GM23338 (cell line): ENCODE data around the gene SLC9A2.

Experiments used
- CREB1 ChIP-seq: fragments of 250-450 bp; sonication (Bioruptor Pico); IDR thresholded peaks from 2 replicates; pipeline ENCODE4 v1.5.0; 2020; ENCODE audit warnings: low read depth, mild to moderate bottlenecking, moderate library complexity
- CTCF ChIP-seq, 2 experiments: fragments of 200-600 bp in 1 of 2; sonication (generic) in 1 of 2; conservative IDR thresholded peaks; 2 replicates each; pipeline versions ENCODE4 v1.5.1 to v1.6.1; 2016 to 2017; ENCODE audit warnings: antibody characterized with exemption in 2 of 2, low read depth in 2 of 2, mild to moderate bottlenecking in 2 of 2, moderate library complexity in 1 of 2
- EZH2 ChIP-seq: fragments of 200-600 bp; sonication (generic); IDR thresholded peaks from one replicate; pipeline ENCODE4 v1.8.0; 2017; ENCODE audit warnings: antibody characterized with exemption, mild to moderate bottlenecking, low read depth; ENCODE audit not compliant: unreplicated experiment
- EZH2phosphoT487 ChIP-seq: fragments of 200-600 bp; sonication (generic); IDR thresholded peaks from one replicate; pipeline ENCODE4 v1.8.1; 2018; ENCODE audit warnings: antibody characterized with exemption; ENCODE audit not compliant: unreplicated experiment
- JUNB ChIP-seq: IDR thresholded peaks from one replicate; pipeline ENCODE4 v1.6.1; 2016; ENCODE audit warnings: antibody characterized with exemption; ENCODE audit not compliant: unreplicated experiment
- POLR2AphosphoS5 ChIP-seq: IDR thresholded peaks from 2 replicates; pipeline ENCODE4 v1.6.1; 2016; ENCODE audit warnings: antibody characterized with exemption, low read depth
- STAT1 ChIP-seq: IDR thresholded peaks from one replicate; pipeline ENCODE4 v1.6.1; 2016; ENCODE audit warnings: antibody characterized with exemption; ENCODE audit not compliant: unreplicated experiment
- ZNF114 ChIP-seq: fragments of 250-450 bp; sonication (Bioruptor Pico); IDR thresholded peaks from 2 replicates; pipeline ENCODE4 v1.5.0; 2020; ENCODE audit warnings: mild to moderate bottlenecking, moderate library complexity
- ZNF331 ChIP-seq: fragments of 250-450 bp; sonication (Bioruptor Pico); IDR thresholded peaks from 2 replicates; pipeline ENCODE4 v1.5.0; 2020; ENCODE audit warnings: low read depth, mild to moderate bottlenecking, moderate library complexity
- ZNF462 ChIP-seq: fragments of 250-450 bp; sonication (Bioruptor Pico); IDR thresholded peaks from 2 replicates; pipeline ENCODE4 v1.5.0; 2020; ENCODE audit warnings: mild to moderate bottlenecking, moderate library complexity
- TF ChIP-seq, protein P1 (sequence below): IDR thresholded peaks from one replicate; pipeline ENCODE4 v1.6.1; 2018; ENCODE audit warnings: antibody characterized with exemption; ENCODE audit not compliant: unreplicated experiment
- TF ChIP-seq, protein P2 (sequence below): IDR thresholded peaks from 2 replicates; pipeline ENCODE4 v1.6.1; 2016; ENCODE audit warnings: antibody characterized with exemption

DNA sequence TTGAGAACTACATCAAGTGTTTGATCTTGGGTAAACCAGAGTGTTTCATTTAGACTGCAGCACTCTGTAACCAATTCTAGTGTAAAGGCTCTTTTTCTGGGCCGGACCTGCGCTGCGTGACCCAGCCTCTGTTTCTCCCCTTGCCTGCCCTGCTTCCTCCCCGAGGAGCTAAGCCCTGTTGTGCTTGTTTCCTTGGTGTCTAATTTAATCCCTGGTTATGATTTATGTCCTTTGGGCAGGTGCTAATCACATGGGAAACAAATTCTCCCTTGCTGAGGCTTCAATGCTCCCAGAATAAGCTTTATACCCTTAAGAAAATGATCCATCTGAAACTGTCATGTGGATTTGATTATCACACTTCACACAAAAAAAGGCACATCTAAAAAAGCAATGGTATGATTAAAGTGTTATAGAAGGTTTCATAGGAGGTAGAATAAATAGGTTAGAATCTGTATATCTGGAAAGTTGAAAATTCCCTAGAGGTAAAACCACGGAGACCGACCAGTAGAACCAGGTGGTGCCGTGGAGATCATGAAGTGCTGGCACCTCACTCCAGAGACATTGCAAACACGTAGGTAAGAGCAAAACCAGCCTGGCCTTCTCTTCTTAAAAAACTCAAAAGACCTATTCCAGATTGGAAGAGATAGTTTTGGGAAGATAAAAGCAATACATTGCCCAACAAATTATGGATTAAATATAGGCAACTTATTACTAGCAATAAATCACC is 31.0 kb upstream of the SLC9A2 start:
- TF ChIP-seq CTCF (conservative IDR thresholded peaks at IDR 0.05; ENCODE audit: low read depth in 2 of 2) (no peak), EZH2 (no peak), ZNF331 (no peak), ZNF114 (CRISPR knock-in tag) (no peak), POLR2AphosphoS5 (no peak), STAT1 (no peak), JUNB (no peak), EZH2phosphoT487 (no peak), CREB1 (no peak), ZNF462 (CRISPR knock-in tag) (no peak)
- TF ChIP-seq, protein P1, sequence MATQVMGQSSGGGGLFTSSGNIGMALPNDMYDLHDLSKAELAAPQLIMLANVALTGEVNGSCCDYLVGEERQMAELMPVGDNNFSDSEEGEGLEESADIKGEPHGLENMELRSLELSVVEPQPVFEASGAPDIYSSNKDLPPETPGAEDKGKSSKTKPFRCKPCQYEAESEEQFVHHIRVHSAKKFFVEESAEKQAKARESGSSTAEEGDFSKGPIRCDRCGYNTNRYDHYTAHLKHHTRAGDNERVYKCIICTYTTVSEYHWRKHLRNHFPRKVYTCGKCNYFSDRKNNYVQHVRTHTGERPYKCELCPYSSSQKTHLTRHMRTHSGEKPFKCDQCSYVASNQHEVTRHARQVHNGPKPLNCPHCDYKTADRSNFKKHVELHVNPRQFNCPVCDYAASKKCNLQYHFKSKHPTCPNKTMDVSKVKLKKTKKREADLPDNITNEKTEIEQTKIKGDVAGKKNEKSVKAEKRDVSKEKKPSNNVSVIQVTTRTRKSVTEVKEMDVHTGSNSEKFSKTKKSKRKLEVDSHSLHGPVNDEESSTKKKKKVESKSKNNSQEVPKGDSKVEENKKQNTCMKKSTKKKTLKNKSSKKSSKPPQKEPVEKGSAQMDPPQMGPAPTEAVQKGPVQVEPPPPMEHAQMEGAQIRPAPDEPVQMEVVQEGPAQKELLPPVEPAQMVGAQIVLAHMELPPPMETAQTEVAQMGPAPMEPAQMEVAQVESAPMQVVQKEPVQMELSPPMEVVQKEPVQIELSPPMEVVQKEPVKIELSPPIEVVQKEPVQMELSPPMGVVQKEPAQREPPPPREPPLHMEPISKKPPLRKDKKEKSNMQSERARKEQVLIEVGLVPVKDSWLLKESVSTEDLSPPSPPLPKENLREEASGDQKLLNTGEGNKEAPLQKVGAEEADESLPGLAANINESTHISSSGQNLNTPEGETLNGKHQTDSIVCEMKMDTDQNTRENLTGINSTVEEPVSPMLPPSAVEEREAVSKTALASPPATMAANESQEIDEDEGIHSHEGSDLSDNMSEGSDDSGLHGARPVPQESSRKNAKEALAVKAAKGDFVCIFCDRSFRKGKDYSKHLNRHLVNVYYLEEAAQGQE = no peak
- TF ChIP-seq, protein P2, sequence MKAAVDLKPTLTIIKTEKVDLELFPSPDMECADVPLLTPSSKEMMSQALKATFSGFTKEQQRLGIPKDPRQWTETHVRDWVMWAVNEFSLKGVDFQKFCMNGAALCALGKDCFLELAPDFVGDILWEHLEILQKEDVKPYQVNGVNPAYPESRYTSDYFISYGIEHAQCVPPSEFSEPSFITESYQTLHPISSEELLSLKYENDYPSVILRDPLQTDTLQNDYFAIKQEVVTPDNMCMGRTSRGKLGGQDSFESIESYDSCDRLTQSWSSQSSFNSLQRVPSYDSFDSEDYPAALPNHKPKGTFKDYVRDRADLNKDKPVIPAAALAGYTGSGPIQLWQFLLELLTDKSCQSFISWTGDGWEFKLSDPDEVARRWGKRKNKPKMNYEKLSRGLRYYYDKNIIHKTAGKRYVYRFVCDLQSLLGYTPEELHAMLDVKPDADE = no peak
